Fibroblast of lung (primary cell): ENCODE data around the gene TMCC1. TPM values are rescaled to one million over a fixed set of nuclear protein-coding genes. Genes with fewer than 3 reads are reported as not detected.

ENCODE experiments used
- DNase-seq, 2 donors: peaks; one replicate each; pipeline versions ENCODE4 v3.0.0 to v3.0.0-alpha.2; 2010; ENCODE audit warnings: low read depth in 2 of 2
- H2AFZ ChIP-seq: 2 replicates; pipeline ENCODE4 v1.5.1; 2012; ENCODE audit warnings: low read length, control low read depth, inconsistent platforms
- H3K27ac ChIP-seq: 2 replicates; pipeline ENCODE4 v1.5.1; 2011; ENCODE audit warnings: low read length, control low read depth; ENCODE audit not compliant: insufficient read depth
- H3K27me3 ChIP-seq: 2 replicates; pipeline ENCODE4 v1.5.1; 2011; ENCODE audit warnings: mild to moderate bottlenecking, low read length; ENCODE audit not compliant: control insufficient read depth, insufficient read depth
- H3K36me3 ChIP-seq: 2 replicates; pipeline ENCODE4 v1.5.1; 2011; ENCODE audit warnings: low read length; ENCODE audit not compliant: control insufficient read depth, insufficient read depth
- H3K4me1 ChIP-seq: 2 replicates; pipeline ENCODE4 v1.5.1; 2011; ENCODE audit warnings: low read length; ENCODE audit not compliant: control insufficient read depth, insufficient read depth; ENCODE audit errors: extremely low read depth
- H3K4me2 ChIP-seq: 2 replicates; pipeline ENCODE4 v1.5.1; 2011; ENCODE audit warnings: low read length, control low read depth; ENCODE audit not compliant: insufficient read depth; ENCODE audit errors: extremely low read depth
- H3K4me3 ChIP-seq, 4 experiments: fragments of 200-600 bp in 1 of 4; sonication (generic) in 1 of 4; replicated peaks in 1 of 4; 2 replicates each; pipeline ENCODE4 v1.5.1; 2011 to 2016; ENCODE audit warnings: low read length in 4 of 4, low read depth in 3 of 4, mild to moderate bottlenecking in 3 of 4, control low read depth in 2 of 4, inconsistent platforms in 1 of 4, mixed read lengths in 1 of 4; ENCODE audit not compliant: insufficient read depth in 1 of 4; ENCODE audit errors: control extremely low read depth in 1 of 4
- H3K79me2 ChIP-seq: 2 replicates; pipeline ENCODE4 v1.5.1; 2012; ENCODE audit warnings: mild to moderate bottlenecking, low read length, inconsistent platforms; ENCODE audit not compliant: control insufficient read depth, insufficient read depth
- H3K9ac ChIP-seq: 2 replicates; pipeline ENCODE4 v1.5.1; 2011; ENCODE audit warnings: mild to moderate bottlenecking, low read length, control low read depth; ENCODE audit not compliant: insufficient read depth
- H3K9me3 ChIP-seq: 2 replicates; pipeline ENCODE4 v1.5.1; 2012; ENCODE audit warnings: low read depth, low read length; ENCODE audit not compliant: control insufficient read depth, insufficient read depth
- H4K20me1 ChIP-seq: 2 replicates; pipeline ENCODE4 v1.5.1; 2011; ENCODE audit warnings: low read length; ENCODE audit not compliant: control insufficient read depth, insufficient read depth; ENCODE audit errors: extremely low read depth
- EZH2 ChIP-seq: IDR thresholded peaks from 2 replicates; pipeline ENCODE4 v1.5.1; 2012; ENCODE audit warnings: low read length, control low read depth, mild to moderate bottlenecking; ENCODE audit errors: missing control alignments
- polyA plus RNA-seq, 2 donors: library from polyadenylated mRNA; depleted of rRNA in 1 of 2; stranded (reverse) in 1 of 2; unstranded in 1 of 2; fragments of >200 nt; gene quantifications; 2 replicates each; pipeline ENCODE4 v1.2.1, GENCODE V29; 2011 to 2012; ENCODE audit warnings: missing spikeins in 1 of 2
- total RNA-seq: library from RNA; depleted of rRNA; stranded (reverse); fragments of >200 nt; gene quantifications from 2 replicates; pipeline ENCODE4 v1.2.1, GENCODE V29; 2014
- TF ChIP-seq, protein P1 (sequence below), 2 donors: IDR thresholded peaks in 1 of 2; conservative IDR thresholded peaks in 1 of 2; 1 replicate in 1 of 2; 2 replicates in 1 of 2; pipeline ENCODE4 v1.5.1; 2011 to 2012; ENCODE audit warnings: low read length in 2 of 2, control low read depth in 1 of 2, inconsistent platforms in 1 of 2, low read depth in 1 of 2, mild to moderate bottlenecking in 1 of 2

The TMCC1 gene
- total and polyA plus RNA-seq, 2 donors (not counting 1 experiment from before 2014, with no cell fraction given) = 16.2 to 16.8 TPM

DNA sequence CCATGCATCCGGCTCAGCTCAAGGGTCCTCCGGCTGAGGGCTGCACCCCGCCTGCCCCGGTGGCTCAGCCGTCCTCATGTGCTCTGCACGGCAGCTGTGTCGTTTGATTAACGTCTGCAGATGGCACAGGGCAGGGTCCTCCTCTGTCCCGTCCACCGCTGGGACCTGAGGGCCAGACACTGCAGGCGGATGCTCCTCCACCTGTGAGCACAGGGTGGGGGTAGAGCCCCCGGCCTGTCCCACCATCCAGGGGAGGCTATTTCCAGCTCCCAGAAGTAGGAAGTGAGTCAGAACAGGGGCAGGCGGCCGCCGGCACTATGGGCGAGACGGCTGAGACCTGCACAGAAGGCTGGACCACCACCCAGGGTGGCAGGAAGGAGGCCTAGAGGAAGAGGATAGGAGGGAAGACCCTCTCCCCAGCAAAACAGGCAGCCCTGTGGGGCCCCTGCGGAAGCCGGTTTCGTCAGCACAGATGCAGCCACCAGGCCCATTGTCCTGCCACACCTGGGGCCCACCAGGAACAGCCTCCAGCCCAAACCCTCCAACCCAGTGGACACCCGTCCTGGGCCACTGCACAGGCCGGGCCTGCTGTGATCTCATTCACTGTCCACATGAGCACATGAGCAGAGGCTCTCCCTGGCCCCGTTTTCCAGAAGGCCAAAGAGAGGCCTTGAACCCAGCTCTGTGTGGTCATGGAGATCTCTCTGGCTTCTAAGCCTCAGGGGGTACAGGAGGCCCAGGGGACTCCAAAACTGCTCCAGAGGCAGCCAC, 274.4 kb downstream of the TMCC1 start:
- TF ChIP-seq, protein P1, sequence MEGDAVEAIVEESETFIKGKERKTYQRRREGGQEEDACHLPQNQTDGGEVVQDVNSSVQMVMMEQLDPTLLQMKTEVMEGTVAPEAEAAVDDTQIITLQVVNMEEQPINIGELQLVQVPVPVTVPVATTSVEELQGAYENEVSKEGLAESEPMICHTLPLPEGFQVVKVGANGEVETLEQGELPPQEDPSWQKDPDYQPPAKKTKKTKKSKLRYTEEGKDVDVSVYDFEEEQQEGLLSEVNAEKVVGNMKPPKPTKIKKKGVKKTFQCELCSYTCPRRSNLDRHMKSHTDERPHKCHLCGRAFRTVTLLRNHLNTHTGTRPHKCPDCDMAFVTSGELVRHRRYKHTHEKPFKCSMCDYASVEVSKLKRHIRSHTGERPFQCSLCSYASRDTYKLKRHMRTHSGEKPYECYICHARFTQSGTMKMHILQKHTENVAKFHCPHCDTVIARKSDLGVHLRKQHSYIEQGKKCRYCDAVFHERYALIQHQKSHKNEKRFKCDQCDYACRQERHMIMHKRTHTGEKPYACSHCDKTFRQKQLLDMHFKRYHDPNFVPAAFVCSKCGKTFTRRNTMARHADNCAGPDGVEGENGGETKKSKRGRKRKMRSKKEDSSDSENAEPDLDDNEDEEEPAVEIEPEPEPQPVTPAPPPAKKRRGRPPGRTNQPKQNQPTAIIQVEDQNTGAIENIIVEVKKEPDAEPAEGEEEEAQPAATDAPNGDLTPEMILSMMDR (conservative IDR thresholded peaks at IDR 0.05 in 1 of 2, IDR thresholded peaks at IDR 0.05 in 1 of 2; ENCODE audit: low read depth in 1 of 2, low read length in 2 of 2) = no peak
- TF ChIP-seq EZH2 = no peak
- no peaks in the 10 kb centered on the region for H3K36me3 ChIP-seq
- no peak overlapping the region for H3K4me3 ChIP-seq
- H3K9ac ChIP-seq = no peak overlapping the region
- H3K9me3 ChIP-seq = no peaks in the 10 kb centered on the region
- H3K27ac ChIP-seq = no peak overlapping the region
- no peak overlapping the region for H3K4me2 ChIP-seq
- no peaks in the 10 kb centered on the region for H3K79me2 ChIP-seq
- DNase-seq = no peak
- no peaks in the 10 kb centered on the region for H4K20me1 ChIP-seq
- H2AFZ ChIP-seq = no peak overlapping the region
- peaks cover 15% of the 10 kb centered on the region for H3K4me1 ChIP-seq
- H3K27me3 ChIP-seq = no peaks in the 10 kb centered on the region

DNA sequence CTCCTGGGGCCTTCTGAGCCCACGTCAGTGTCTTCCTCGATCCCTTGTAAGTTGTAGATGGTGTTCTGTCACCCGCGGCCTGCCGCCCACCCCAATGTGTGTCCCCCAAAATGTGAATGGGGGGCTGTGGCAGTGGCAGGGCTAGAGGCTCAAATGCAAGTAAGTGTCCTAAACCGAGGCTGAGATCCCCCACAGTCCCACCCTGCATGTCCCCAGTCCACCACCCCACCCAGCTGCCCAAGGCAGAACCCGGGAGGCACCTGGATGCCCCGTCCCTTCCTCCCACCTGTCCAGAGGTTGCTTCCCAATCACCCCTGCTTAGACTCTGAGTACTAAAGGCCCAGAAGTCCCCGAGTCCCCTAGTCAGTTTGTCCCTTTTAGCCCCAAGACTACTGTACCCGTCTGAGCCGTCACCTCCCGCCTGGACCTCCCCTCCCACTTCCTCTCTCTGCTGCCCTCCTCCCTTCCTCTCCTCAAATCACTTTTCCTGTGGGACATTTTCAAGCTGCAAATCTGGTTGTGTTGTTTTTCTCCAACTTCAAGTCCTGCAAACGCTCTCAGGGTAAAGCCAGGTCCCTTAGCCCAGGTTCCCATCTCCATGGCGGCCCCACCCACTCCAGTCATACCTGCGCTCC, 275.2 kb downstream of the TMCC1 start:
- no peak overlapping the region for H3K4me2 ChIP-seq
- H3K9me3 ChIP-seq = no peaks in the 10 kb centered on the region
- H3K4me3 ChIP-seq = no peak overlapping the region
- TF ChIP-seq EZH2 = no peak
- TF ChIP-seq, protein P1 (conservative IDR thresholded peaks at IDR 0.05 in 1 of 2, IDR thresholded peaks at IDR 0.05 in 1 of 2; ENCODE audit: low read depth in 1 of 2, low read length in 2 of 2) = no peak
- H3K9ac ChIP-seq = no peak overlapping the region
- no peak overlapping the region for H3K27ac ChIP-seq
- no peaks in the 10 kb centered on the region for H4K20me1 ChIP-seq
- no peak for DNase-seq
- H3K27me3 ChIP-seq = no peaks in the 10 kb centered on the region
- no peaks in the 10 kb centered on the region for H3K79me2 ChIP-seq
- peaks cover 10% of the 10 kb centered on the region for H3K4me1 ChIP-seq
- H2AFZ ChIP-seq = no peak overlapping the region
- H3K36me3 ChIP-seq = no peaks in the 10 kb centered on the region

DNA sequence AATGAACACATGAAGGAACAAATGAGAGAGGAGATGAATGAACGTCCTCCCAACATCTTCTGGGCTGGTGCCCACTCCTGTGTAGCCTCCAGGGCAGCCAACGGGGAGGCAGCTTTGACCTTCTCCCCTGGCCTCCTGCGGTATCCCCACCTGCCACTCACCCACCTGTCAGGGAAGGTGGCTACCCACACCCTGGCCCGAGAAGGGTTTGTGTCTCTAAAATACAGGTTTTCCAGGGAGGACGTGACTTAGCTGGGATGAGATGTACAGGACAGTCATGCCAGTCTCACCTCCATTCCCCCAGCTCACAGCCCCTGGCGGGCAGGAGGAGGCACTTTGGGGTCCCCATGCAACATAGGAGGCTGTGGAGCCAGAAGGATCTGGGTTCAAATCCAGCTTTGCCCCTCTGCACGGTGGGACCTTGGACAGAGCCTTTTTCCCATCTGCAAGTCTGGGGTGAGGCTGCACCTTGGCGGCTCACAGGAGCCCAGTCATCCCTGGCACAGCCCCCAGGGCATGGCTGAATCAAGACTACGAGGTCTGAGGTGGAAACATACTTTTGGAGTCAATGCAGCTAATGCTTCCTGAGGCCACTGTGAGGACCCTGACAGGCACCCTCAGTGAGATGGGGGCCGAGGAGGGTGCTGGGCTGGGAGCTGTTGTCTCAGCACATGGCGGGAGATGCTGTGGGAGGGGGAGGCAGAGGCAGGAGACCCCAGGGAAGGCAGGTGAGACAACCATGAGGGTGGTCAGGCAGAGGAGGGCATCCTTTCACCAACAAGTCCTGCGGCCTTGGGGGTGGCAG, 275.9 kb downstream of the TMCC1 start:
- Histone ChIP-seq H4K20me1 (no peaks in the 10 kb centered on the region), H3K4me2 (no peak overlapping the region), H3K9me3 (no peaks in the 10 kb centered on the region), H2AFZ (no peak overlapping the region), H3K79me2 (no peaks in the 10 kb centered on the region), H3K9ac (no peak overlapping the region), H3K27ac (no peak overlapping the region), H3K36me3 (no peaks in the 10 kb centered on the region), H3K4me1 (peaks cover 8% of the 10 kb centered on the region), H3K4me3 (no peak overlapping the region), H3K27me3 (no peaks in the 10 kb centered on the region)
- DNase-seq = no peak
- TF ChIP-seq EZH2 = no peak
- TF ChIP-seq, protein P1 (conservative IDR thresholded peaks at IDR 0.05 in 1 of 2, IDR thresholded peaks at IDR 0.05 in 1 of 2; ENCODE audit: low read depth in 1 of 2, low read length in 2 of 2) = no peak
